EL (cell line): ENCODE results near the gene STX18.
"Not testable (repeated sequence)": the region's sequence is repeated elsewhere in the genome, so short reads cannot be mapped to it uniquely, and the experiment has no call there.

ENCODE experiments used
- DNase-seq: peaks from one replicate; pipeline ENCODE4 v3.0.0-alpha.2; 2016

STX18 gene

DNA sequence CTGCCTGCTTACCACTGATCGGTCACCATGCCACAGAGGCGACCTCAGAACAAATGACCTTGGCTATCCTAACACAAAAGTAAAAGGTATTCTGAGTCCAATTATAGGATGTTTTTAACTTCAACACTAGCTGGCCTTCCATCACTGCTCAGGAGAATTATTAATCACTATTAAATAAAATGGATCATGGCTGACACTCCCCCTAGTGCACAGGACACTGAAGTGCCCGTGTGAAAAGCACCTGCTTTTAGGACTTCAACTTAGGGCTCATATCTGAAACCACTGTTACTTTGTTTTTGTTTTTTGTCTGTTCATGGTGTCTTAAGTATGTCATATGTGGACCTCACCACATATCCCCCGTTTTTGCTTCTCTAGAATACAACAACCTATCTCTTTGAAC lies 33.9 kb downstream of the STX18 start:
- no peak for DNase-seq

GRCh38 chr4:4507403-4507802 lies 34.4 kb downstream of the STX18 start:
- DNase-seq = no peak

DNA sequence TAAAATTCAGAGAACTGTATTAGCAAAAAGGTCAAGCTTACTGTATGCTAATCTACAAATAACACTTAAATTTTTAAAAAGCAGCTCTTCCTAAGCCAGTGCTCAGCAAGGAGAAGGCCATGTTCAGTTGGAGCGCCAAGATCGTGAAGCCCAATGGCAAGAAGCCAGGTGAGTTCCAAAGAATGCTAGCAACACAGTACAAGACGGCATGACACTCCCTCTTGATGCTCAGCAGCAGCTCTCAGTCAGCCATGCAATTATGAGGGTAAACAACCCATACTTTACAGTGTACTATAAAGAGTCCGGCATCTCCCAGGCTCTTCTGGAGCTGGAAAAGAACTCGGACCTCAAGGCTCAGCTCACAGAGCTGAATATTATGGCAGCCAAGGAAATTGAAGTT lies 34.9 kb downstream of the STX18 start:
- DNase-seq = no peak

GRCh38 chr4:4505211-4505610 lies 36.6 kb downstream of the STX18 start:
- DNase-seq = not testable (repeated sequence)

- DNase-seq = no peak
Measured at GRCh38 chr4:4504783-4505182, 37.1 kb downstream of the STX18 start.

- no peak for DNase-seq
Measured at GRCh38 chr4:4502694-4503311, 39.0 kb downstream of the STX18 start.

- DNase-seq = no peak
Measured at GRCh38 chr4:4501679-4502078, 40.2 kb downstream of the STX18 start.

GRCh38 chr4:4499438-4500123 lies 42.3 kb downstream of the STX18 start:
- DNase-seq = no peak

GRCh38 chr4:4496592-4497372 lies 45.1 kb downstream of the STX18 start:
- DNase-seq = peak; percentile 63

DNA sequence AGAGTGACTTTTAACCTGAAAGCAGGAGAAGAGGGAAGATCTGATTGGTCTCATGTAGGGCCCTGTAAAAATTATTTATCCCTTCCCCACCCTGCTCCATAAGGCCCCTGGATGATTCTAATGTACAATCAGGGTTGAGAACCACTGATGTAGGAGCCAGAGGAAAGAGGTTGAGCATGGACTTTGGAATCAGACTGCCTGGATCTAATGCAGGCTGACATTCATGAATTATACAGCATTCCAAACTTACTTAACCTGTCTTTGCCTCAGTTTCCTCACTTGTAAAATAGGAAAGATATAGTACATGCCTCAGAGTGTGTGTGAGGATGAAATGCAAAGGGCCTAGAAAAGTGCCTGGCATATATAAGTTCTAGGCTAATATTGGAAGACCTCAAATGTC lies 47.0 kb downstream of the STX18 start:
- no peak for DNase-seq

GRCh38 chr4:4492161-4492847 lies 49.5 kb downstream of the STX18 start:
- DNase-seq = peak; percentile 78

- no peak for DNase-seq
Measured at GRCh38 chr4:4491396-4491893, 50.4 kb downstream of the STX18 start.

DNA sequence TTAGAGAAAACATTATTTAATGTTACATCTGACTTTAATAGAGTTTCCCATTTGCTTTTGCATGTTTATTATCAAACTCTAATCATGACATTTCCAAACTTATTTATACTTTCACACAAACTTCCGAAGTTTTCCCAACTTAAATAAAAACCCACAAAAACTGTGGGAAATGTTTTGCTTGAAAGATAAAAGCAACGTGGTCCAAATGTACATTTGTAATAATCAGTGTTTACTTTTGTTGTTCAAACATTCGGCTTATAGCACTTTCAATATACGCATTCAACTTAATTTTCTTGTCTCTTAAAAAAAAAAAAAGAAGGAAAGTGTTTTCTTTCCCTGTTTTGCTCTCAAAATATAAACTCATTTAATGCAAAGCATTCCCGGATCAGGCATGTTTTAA lies 51.0 kb downstream of the STX18 start:
- DNase-seq = no peak

- DNase-seq = peak; percentile 15
Measured at GRCh38 chr4:4490041-4490440, 51.8 kb downstream of the STX18 start.

DNA sequence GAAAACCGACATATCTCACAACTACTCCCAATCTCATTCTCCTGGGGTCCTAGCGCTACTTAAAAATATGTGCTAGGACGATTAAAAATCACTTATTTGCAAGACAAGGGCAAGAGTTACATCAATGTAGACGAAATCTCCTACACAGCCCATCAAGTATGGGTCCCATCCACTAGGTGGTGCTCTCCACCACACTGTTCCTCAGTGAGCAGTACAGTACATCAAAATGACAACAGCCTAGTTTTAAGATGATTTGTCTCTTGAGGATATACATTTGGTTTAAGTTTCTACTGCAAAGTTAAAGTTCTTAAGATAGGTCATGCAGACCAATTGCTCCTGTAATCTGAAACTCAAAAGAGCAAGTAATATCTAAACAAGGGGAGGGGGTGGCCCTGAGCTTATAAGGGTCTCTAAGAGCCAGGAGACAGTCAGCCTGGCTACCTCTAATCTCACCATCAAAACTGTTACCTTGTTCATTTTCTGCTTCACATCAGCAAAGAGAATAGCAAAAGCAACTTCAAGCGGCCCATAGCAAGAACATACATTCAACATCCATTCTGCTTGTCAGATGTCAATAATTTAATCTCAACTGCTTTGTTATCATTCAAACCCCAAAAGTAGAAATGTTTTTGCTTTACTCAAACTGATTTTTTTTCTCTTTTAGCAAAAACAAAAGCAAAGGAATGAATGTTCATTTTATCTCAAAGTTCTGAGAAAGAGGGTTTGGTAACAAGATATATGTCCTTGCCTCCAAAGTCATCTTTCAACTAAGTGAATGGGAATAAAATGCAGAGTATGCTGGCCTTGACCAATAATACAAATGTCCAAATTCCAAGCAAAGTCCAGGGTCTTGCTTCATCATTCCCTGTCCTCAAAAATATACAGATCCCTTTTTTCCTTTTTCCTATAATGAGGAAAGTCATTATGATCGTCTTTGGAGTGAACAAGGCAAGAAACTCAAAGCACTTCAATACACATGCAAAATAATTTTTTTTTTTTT lies 53.1 kb downstream of the STX18 start:
- DNase-seq = peak; percentile 73

DNA sequence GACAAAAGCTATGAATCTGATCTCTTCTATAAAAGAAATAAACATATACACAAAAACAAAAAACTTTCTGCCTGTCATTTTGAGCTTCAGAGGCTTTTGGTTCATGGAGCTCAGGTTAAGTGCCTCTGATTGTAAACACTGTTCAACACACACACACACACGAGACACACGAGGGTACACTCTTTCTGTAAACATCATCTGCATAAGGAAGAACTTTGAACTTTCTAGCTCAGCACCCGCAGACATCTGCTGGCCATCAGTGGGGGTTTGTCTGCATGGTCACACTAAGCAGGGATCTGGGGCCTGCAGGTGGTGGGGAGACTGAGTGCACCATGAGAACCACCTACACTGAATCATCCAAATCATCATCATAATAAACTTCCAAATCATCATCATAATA lies 54.9 kb downstream of the STX18 start:
- DNase-seq = no peak

GRCh38 chr4:4485806-4486205 lies 56.0 kb downstream of the STX18 start:
- no peak for DNase-seq

DNA sequence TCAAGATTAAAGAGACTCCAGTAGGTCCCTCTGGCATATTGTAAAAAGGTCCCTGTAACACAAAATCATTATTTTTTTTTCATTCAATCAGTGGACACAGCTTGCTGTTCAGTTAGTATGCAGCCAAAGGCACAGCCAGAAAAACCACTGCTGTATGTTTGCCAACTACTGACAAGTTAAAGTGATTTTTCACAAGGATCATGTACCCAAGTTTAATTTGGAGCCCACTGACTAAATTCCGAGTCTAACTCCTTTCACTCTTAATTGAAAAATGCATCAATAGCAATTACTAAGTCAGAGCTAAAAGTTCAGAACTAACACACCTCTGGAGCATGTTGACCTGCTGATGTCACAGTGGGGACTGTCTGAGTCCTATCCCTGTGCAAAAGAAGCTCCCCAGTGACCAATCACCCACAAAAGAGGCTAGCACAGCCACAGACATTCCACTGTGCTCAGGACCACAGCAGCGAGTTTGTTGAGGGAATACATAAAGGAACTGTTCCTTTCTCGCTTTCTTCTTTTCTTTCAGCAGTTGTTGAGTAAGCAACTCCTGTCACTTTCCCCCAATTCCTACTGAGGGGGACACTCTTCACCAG lies 60.4 kb downstream of the STX18 start:
- no peak for DNase-seq

DNA sequence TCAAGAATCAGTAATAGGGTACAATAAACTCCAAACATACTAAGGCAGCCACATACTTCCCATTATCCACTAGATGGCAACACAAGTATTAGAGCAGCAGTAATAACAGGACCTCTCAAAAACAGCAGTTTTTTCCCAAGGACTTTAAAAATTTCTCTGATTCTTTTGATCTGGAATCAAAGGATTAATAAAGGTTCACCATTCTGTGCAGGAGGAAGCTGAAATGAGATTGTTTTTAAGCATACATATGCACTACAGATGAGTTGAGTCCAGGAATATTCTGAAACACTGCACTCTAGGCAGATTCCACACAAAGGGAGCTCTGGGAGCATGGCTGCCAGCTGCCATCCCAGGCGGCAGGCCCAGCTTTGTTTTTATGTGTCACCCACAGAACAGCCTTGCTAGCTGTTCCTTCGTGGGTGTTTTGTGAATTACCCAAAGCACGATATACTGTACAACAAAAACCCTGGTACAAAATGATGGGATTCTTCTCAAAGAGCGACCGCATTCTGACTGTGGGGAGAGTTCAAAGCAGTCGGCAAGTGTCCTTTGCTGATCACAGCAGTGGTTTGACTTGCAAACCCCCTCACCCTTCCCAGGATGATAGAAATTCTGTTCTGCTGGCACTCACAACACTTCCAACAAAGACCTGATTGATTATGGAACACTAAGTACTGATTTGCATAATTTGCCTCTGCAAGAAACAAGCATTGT lies 61.0 kb downstream of the STX18 start:
- no peak for DNase-seq

DNA sequence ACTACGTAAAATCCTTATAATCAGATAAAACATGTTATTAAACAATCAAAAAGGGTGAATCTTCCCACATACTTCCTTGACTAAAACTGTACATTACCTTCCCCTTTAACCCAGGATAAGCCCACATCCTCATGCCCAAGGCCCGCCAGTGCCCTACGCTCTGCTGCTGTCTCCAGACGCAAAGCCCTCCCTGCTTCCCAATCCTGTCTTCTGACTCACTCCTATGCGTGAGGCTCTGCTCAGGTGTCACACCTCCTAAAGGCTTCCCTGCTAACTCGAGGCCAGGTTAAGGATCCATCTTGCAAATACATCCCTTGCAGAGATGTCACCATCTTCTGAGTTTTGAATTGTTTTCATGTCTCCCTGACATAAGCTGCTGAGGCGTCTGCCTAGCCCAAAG lies 61.6 kb downstream of the STX18 start:
- no peak for DNase-seq

GRCh38 chr4:4479366-4479765 lies 62.5 kb downstream of the STX18 start:
- DNase-seq = no peak
